Measurements from ENCODE around the gene SLC26A6.

- TF ChIP-seq PATZ1 (CRISPR knock-in tag; IDR thresholded peaks at IDR 0.05; ENCODE audit: borderline replicate concordance) (no peak), ZC3H10 (CRISPR knock-in tag; IDR thresholded peaks at IDR 0.05) (no peak), RARB (CRISPR knock-in tag; IDR thresholded peaks at IDR 0.05) (no peak), GLIS3 (CRISPR knock-in tag; IDR thresholded peaks at IDR 0.05) (no peak), CSRNP3 (CRISPR knock-in tag; IDR thresholded peaks at IDR 0.05) (no peak), ZNF8 (CRISPR knock-in tag; IDR thresholded peaks at IDR 0.05) (no peak), ARNTL (CRISPR knock-in tag; IDR thresholded peaks at IDR 0.05; ENCODE audit: borderline replicate concordance, low read depth) (no peak), ZFP30 (CRISPR knock-in tag; IDR thresholded peaks at IDR 0.05) (no peak)
Observed at GRCh38 chr3:48598323-48599076, 36.8 kb downstream of the SLC26A6 start.
